ENCODE data around the gene TUT1.

Gene TUT1

GRCh38 chr11:62534779-62535545 lies 56.4 kb downstream of the TUT1 start:
- no peaks in the 10 kb centered on the region for H4K20me1 ChIP-seq (ENCODE audit: insufficient read depth, low read length)
- no peaks in the 10 kb centered on the region for H3K36me3 ChIP-seq (ENCODE audit: insufficient read depth, low read length)

GRCh38 chr11:62532096-62532495 lies 59.2 kb downstream of the TUT1 start:
- no peaks in the 10 kb centered on the region for H3K36me3 ChIP-seq (ENCODE audit: insufficient read depth, low read length)
- no peak for DNase-seq

More at GRCh38 chr11:62534779-62535545, 56.4 kb downstream of the TUT1 start:
- ATAC-seq (ENCODE audit: insufficient read depth, low read depth) (no peak), DNase-seq (no peak)
- Histone ChIP-seq H3K9ac (ENCODE audit: low read depth, low read length) (no peak overlapping the region), H2AFZ (ENCODE audit: low read depth, low read length) (no peak overlapping the region), H3K4me2 (ENCODE audit: insufficient read depth, low read length) (no peak overlapping the region), H3K4me3 (ENCODE audit: low read depth in 1 of 2, low read length in 2 of 2) (no peak overlapping the region), H3K27ac (ENCODE audit: low read length) (no peak overlapping the region), H3K27me3 (ENCODE audit: insufficient read depth, low read length, poor library complexity) (peaks cover 5% of the 10 kb centered on the region), H3K79me2 (ENCODE audit: insufficient read depth, low read length) (no peaks in the 10 kb centered on the region), H3K4me1 (ENCODE audit: insufficient read depth, low read length) (no peaks in the 10 kb centered on the region), H3K9me3 (ENCODE audit: insufficient read depth, low read length, severe bottlenecking) (no peaks in the 10 kb centered on the region)
- TF ChIP-seq CTCF (IDR thresholded peaks at IDR 0.05; ENCODE audit: borderline replicate concordance, extremely low read depth, low read length, poor library complexity, severe bottlenecking), result no peak
- TF ChIP-seq EZH2 (IDR thresholded peaks at IDR 0.05; ENCODE audit: borderline replicate concordance, low read depth, low read length, severe bottlenecking), result no peak

More at GRCh38 chr11:62532096-62532495, 59.2 kb downstream of the TUT1 start:
- ATAC-seq (ENCODE audit: insufficient read depth, low read depth), result no peak
- Histone ChIP-seq H3K4me1 (ENCODE audit: insufficient read depth, low read length) (no peaks in the 10 kb centered on the region), H3K4me3 (ENCODE audit: low read depth in 1 of 2, low read length in 2 of 2) (no peak overlapping the region), H3K9ac (ENCODE audit: low read depth, low read length) (no peak overlapping the region), H3K79me2 (ENCODE audit: insufficient read depth, low read length) (no peaks in the 10 kb centered on the region), H2AFZ (ENCODE audit: low read depth, low read length) (no peak overlapping the region), H3K27ac (ENCODE audit: low read length) (no peak overlapping the region), H3K4me2 (ENCODE audit: insufficient read depth, low read length) (no peak overlapping the region), H4K20me1 (ENCODE audit: insufficient read depth, low read length) (no peaks in the 10 kb centered on the region), H3K27me3 (ENCODE audit: insufficient read depth, low read length, poor library complexity) (peaks cover 5% of the 10 kb centered on the region), H3K9me3 (ENCODE audit: insufficient read depth, low read length, severe bottlenecking) (no peaks in the 10 kb centered on the region)
- TF ChIP-seq CTCF (IDR thresholded peaks at IDR 0.05; ENCODE audit: borderline replicate concordance, extremely low read depth, low read length, poor library complexity, severe bottlenecking), result no peak
- TF ChIP-seq EZH2 (IDR thresholded peaks at IDR 0.05; ENCODE audit: borderline replicate concordance, low read depth, low read length, severe bottlenecking), result no peak

Data from DND-41 (cell line).